Activated T-cell treated with anti-CD3 and anti-CD28 coated beads, Interleukin-2, amount 50 U/mL, for 72 hours (primary cell): ENCODE measurements around the gene SLC35E2B. TPM values are rescaled to one million over a fixed set of nuclear protein-coding genes. Genes with fewer than 3 reads are reported as not detected.
A peak's percentile ranks its signal among the peaks of the same experiment; 100 is the strongest.
"Not testable (repeated sequence)": the region's sequence is repeated elsewhere in the genome, so short reads cannot be mapped to it uniquely, and the experiment has no call there.

Experiments
- ATAC-seq, 2 donors: fragments of 150-1000 bp; cut with Tn5 transposase; replicated peaks in 1 of 2; 2 replicates each; pipeline ENCODE4 v1.10.0; 2021; ENCODE audit warnings: moderate library complexity in 2 of 2, mild to moderate bottlenecking in 1 of 2
- DNase-seq, 2 donors: peaks; one replicate each; pipeline ENCODE4 v3.0.0; 2021 to 2022; ENCODE audit warnings: mixed read lengths in 1 of 2
- H3K27ac Mint-ChIP-seq: one replicate; pipeline ENCODE4 v1.8.0; 2022; ENCODE audit warnings: mild to moderate bottlenecking, moderate library complexity, mixed read lengths
- H3K27me3 Mint-ChIP-seq: one replicate; pipeline ENCODE4 v1.8.0; 2022; ENCODE audit warnings: low read depth, mixed read lengths
- H3K36me3 Mint-ChIP-seq, 2 donors: one replicate each; pipeline ENCODE4 v1.8.0; 2022; ENCODE audit warnings: mixed read lengths in 2 of 2, mild to moderate bottlenecking in 1 of 2; ENCODE audit not compliant: insufficient read depth in 2 of 2
- H3K4me1 Mint-ChIP-seq: one replicate; pipeline ENCODE4 v1.8.0; 2022; ENCODE audit warnings: low read depth, mixed read lengths
- H3K4me3 Mint-ChIP-seq, 2 donors: one replicate each; pipeline ENCODE4 v1.8.0; 2022; ENCODE audit warnings: mild to moderate bottlenecking in 2 of 2, mixed read lengths in 2 of 2, moderate library complexity in 2 of 2
- H3K9me3 Mint-ChIP-seq, 2 donors: one replicate each; pipeline ENCODE4 v1.8.0; 2022; ENCODE audit warnings: mixed read lengths in 2 of 2
- total RNA-seq, 2 donors: library from RNA; stranded (reverse); gene quantifications; one replicate each; pipeline ENCODE4 v1.2.3, GENCODE V29; 2022

The SLC35E2B gene
- total RNA-seq, 2 donors from 2014 or later, result 42.0 to 43.1 TPM

DNA sequence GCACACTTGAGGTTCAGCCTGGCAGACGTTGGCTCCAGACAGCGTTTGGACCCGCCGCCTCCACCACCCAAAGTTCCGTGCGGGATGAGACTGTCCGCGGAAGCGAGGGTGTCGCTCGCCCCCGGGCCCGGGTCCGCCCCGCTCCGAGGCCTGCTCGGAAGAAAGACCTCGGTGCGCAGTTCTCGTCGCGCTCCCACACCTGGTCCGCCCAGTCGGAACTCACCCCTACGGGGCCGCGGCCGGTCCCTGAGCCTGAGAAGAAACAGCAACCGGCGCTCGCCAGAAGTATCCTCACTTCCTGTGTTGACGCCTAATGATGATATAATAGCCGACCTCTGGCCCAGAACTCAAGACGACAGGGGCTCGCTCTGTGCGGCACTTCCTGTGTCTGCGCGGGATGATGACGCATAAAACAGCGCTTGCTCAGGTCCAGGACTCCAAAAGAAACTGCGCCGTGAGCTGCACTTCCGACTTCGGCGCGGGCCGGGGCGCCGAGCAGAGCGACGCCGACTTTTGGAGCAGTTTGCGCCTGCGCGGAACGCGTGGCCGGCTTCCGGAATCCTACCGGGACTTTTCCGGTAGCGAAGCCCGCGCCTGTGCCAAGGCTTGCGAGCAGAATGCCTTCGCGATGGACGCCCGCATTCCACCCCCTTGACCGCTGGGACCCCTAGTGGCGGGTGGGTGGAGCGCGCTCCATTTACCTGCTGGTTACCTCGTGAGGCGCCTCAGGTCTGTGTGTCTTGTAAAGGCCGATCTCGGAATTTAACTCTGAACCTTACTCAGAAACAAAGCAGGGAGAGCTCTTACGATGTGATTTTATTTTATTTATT, 31.7 kb upstream of the SLC35E2B start, which contains the start of gene CDK11A:
CDK11A (minus strand) TSS at position 323 of the 830 bp plus-strand sequence. CDS start 1,539 bp downstream, outside the sequence.
- Mint-ChIP-seq H3K4me3 (peak within 1 kb of the TSS; percentile 90 to 91), H3K4me1 (peaks cover 12% of the 10 kb centered on the region), H3K27ac (peak within 1 kb of the TSS; percentile 89)
- ATAC-seq, result peak; percentile 98
- not testable (repeated sequence) for H3K36me3 Mint-ChIP-seq, H3K9me3 Mint-ChIP-seq, H3K27me3 Mint-ChIP-seq
- DNase-seq, result peak; percentile 86 to 98

DNA sequence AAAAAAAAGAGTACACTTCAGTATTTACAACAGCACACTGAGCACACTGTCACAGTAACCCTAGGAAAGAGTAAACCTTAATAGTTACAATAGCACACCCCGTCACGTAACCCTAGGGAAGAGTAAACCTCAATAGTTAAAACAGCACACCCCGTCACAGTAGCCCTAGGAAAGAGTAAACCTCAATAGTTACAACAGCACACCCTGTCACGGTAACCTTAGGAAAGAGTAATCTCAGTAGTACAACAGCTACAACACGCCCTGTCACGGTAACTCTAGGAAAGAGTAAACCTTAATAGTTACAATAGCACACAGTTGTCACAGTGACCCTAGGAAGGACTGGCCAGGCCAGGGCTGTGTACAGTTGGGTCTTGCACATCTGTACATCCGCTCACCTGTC, 28.6 kb upstream of the SLC35E2B start:
- Mint-ChIP-seq H3K27me3 (no peaks in the 10 kb centered on the region), H3K36me3 (peaks cover 2 to 20% of the 10 kb centered on the region in 2 donors), H3K4me1 (peaks cover 3% of the 10 kb centered on the region), H3K27ac (no peak overlapping the region), H3K4me3 (no peak overlapping the region), H3K9me3 (no peaks in the 10 kb centered on the region)
- ATAC-seq (no peak), DNase-seq (no peak)

DNA sequence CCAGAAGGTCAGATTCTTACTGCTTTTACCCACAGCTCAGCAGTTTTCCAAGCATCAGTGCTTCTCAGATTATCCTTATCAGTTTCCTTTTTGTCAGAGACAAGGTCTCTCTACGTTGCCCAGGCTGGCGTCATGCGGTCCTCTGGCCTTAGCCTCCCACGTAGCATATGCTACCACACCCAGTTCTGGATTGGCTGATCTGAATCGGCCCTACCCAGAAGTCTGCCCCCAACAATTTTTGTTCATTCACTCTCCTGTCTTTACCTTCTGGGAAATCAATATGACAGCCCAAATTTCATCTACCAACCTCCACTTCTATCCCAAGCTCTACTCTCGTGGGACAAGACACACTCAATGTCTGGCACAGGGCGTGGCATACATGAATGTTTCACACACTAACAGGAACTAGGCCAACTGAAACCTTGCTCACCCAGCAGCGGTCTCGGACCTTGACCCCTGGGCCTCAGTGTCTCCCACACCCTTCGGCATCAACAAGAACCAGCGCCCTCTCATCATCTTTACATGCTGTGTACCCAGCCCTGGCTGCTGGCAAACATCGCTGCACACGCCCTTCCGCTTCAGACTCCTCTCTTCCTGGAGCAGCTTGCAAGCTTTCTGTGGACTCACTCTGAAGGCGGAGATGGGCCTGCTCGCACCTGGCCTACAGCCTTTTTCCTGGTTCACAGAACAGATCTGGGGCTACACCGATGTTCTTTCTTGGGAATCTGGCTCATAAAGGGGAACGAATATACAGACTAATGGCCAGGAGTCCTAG, 22.7 kb upstream of the SLC35E2B start:
- H3K4me1 Mint-ChIP-seq, DNase-seq, ATAC-seq, H3K9me3 Mint-ChIP-seq, H3K4me3 Mint-ChIP-seq, H3K27me3 Mint-ChIP-seq, H3K27ac Mint-ChIP-seq: not testable (repeated sequence)
- H3K36me3 Mint-ChIP-seq, result peaks cover 5 to 22% of the 10 kb centered on the region in 2 donors

DNA sequence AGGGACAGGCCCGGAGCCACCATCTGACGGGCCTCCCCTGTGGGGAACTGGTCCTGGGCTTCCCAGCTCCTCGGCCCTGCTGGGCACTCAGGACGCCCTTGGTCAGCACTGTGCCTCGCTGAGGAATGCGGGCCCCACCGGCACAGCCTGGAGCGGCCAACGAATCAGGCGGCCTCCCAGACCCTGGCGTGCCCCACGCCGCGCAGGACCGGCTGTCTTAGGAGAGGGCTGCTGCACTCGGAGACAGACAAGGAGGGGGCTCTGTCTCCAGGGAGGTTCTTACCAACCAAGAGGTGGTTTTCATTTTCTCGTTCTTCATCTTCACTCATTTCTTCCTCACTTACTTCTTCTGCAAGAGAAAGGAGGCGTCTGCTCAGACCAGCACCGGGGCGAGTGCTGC, 15.3 kb upstream of the SLC35E2B start:
- ATAC-seq, result not testable (repeated sequence)

DNA sequence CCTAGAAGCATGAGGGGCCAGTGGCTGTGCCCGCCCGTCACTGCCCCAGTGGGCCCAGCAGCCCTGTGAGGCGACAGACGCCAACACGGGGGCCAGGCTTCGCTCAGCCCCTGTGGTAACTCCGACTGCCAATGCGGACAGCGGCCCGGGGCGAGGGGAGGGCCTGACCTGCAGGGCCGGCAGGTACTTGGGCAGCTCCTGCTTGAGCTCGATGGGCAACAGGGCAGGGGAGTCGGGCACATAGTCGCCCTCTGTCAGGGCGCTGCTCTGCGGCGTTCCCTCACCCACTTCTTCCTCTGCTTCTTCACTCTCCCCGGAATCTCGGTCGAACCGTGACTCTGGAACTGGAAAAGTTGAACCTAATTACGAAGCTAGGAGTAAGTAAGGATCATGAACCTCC, 14.6 kb upstream of the SLC35E2B start:
- not testable (repeated sequence) for ATAC-seq, DNase-seq, H3K27ac Mint-ChIP-seq, H3K36me3 Mint-ChIP-seq, H3K4me3 Mint-ChIP-seq, H3K4me1 Mint-ChIP-seq, H3K9me3 Mint-ChIP-seq, H3K27me3 Mint-ChIP-seq

More for the DNA sequence above, 15.3 kb upstream of the SLC35E2B start:
- not testable (repeated sequence) for H3K27me3 Mint-ChIP-seq, H3K4me1 Mint-ChIP-seq, H3K36me3 Mint-ChIP-seq, H3K9me3 Mint-ChIP-seq, H3K4me3 Mint-ChIP-seq, H3K27ac Mint-ChIP-seq, DNase-seq

DNA sequence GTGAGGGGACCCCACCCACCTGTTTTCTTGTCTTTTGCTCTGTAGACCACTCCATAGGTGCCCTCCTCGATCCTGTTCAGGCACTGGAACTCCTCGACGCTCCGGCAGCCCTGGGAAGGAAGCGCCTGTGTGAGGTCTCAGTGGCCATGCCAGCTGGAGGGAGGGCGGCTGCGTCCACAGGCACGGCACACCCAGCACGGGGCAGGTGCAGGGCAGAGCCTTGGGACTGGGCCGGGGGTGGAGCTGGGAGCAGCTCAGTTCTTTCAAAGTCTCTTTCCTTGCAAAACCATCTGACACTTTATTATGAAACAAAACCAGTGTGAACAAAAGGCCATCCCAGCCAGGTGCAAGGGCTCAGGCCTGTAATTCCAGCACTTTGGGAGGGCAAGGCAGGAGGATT, 13.0 kb upstream of the SLC35E2B start:
- DNase-seq, ATAC-seq, H3K36me3 Mint-ChIP-seq, H3K27me3 Mint-ChIP-seq, H3K4me1 Mint-ChIP-seq, H3K9me3 Mint-ChIP-seq, H3K27ac Mint-ChIP-seq, H3K4me3 Mint-ChIP-seq: not testable (repeated sequence)

DNA sequence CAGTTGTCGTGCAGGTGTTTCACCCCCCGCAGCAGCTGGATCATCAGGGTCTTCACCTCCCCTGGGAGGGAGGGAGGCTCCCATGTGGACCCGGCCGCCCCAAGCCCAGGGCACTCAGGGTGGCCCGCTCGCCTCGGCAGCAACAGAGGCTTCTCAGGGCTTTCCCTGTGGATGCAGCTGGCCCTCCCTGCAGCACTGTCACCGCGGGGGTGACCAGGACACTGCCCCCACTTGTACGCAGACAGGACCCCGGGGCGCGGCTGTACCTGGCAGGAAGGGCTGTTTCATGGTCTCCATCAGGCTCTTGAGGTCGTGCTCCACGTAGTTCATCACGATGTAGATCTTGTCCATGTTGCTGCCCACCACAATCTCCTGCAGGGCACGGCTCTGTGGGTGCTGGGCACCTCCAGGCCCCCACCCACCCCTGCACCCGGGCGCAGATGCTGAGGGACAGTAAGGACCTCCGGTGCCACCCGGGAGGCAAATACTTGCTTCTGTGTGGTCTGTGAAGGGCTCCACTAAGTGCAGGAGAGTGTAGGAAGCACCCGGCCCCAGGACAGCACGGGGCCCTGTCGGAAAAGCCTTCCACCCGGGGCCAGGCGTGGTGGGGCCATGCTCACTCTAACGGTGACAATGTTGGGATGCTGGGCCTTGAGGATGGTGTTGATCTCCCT, 11.8 kb upstream of the SLC35E2B start:
- not testable (repeated sequence) for H3K27me3 Mint-ChIP-seq, H3K9me3 Mint-ChIP-seq, DNase-seq, H3K27ac Mint-ChIP-seq, H3K4me1 Mint-ChIP-seq, H3K4me3 Mint-ChIP-seq, ATAC-seq, H3K36me3 Mint-ChIP-seq

DNA sequence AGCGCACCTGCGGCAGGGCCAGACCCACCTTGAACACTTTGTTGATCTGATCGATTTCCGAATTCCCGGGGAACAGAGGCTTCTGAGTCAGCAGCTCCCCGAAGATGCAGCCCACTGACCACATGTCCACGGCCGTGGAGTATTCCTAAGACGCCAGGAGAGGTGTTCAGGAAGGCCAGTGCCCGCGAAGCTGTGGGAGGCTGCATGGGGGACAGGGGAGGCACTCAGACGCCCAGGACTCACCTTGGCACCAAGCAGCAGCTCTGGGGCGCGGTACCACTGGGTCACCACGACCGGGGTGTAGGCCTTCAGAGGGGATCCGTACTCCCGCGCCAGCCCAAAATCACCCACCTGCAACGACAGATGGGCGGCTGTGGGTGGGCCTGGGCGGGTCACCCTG, 11.2 kb upstream of the SLC35E2B start:
- H3K36me3 Mint-ChIP-seq, result peaks cover 0 to 2% of the 10 kb centered on the region in 2 donors
- DNase-seq, result no peak
- no peak overlapping the region for H3K27ac Mint-ChIP-seq

DNA sequence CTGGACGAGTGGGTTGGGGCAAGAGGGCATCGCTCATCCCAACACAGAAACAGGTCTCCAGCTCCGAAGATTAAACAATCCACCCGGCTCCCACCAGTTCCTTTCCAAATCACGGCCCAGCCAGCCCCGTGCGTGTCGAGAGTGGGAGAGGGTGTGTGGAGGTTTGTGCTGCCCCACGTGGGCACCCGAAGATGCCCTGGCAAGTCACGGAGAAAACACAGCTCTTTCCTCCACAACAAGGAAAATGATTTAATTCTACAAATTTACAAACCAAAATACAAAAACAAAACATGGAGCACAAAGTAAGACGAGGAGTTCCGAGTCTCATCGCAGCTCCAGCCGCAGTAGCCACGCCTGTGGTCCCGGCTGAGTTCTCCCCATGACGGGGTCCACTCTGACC, 9.9 kb upstream of the SLC35E2B start:
- not testable (repeated sequence) for DNase-seq, H3K36me3 Mint-ChIP-seq, H3K27ac Mint-ChIP-seq, H3K9me3 Mint-ChIP-seq, H3K4me1 Mint-ChIP-seq, ATAC-seq, H3K4me3 Mint-ChIP-seq, H3K27me3 Mint-ChIP-seq

More for the DNA sequence above, 11.2 kb upstream of the SLC35E2B start:
- ATAC-seq, result no peak
- no peaks in the 10 kb centered on the region for H3K9me3 Mint-ChIP-seq
- no peak overlapping the region for H3K4me3 Mint-ChIP-seq
- no peaks in the 10 kb centered on the region for H3K27me3 Mint-ChIP-seq
- H3K4me1 Mint-ChIP-seq, result no peaks in the 10 kb centered on the region

DNA sequence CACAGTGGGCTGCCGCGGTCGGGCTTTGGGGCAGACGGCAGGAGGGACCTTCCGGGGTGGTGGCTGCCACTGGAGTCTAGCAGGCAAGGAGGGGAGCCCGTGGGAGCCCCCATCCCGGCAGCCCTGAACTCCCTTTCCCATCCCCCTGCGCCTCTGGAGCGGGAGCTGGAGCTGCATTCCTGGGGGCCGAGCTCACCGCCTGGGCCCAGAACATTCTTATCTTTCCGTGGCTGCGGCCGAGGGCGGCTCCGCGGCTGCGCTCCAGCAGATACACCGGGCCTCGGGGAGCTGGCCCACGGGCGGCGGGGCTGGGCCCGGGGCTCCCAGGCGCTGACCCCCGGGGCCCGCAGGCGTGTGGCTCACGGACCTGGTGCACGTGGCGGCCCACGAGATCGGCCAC, 8.0 kb upstream of the SLC35E2B start:
- not testable (repeated sequence) for H3K27ac Mint-ChIP-seq, H3K9me3 Mint-ChIP-seq, ATAC-seq, H3K4me3 Mint-ChIP-seq, H3K27me3 Mint-ChIP-seq, H3K4me1 Mint-ChIP-seq, DNase-seq, H3K36me3 Mint-ChIP-seq

DNA sequence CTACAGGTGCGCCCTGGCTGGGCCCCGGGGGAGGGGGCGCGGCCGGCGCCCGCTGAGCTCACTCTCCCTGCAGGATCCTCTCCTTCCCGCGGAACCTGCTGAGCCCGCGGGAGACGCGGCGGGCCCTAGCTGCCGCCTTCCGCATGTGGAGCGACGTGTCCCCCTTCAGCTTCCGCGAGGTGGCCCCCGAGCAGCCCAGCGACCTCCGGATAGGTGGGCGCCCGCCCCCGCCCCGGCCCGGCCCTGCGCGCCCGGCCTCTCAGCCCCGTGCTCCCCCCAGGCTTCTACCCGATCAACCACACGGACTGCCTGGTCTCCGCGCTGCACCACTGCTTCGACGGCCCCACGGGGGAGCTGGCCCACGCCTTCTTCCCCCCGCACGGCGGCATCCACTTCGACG, 7.5 kb upstream of the SLC35E2B start:
- H3K27ac Mint-ChIP-seq, H3K27me3 Mint-ChIP-seq, H3K4me1 Mint-ChIP-seq, H3K4me3 Mint-ChIP-seq, H3K9me3 Mint-ChIP-seq, H3K36me3 Mint-ChIP-seq, DNase-seq: not testable (repeated sequence)
- peak; percentile 19 to 35 for ATAC-seq

DNA sequence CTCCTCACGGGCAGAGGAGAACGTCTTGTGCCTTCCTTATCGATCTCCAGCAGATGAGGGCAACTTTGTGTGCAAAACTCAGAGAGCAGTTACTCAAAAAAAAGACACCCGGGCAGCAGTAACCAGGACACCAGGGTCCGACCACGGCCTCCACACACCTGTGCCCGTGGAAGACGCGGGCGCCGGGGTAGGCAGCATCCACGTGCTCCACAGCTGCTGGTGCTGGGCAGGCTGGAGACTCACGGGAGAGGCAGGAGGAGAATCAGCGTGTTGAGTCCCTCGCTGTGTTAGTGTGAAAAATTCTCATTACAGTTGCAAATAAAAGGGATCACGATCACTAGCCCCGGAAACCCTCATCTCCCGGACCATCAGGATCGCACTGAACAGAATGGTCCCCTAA, 6.5 kb upstream of the SLC35E2B start:
- DNase-seq, H3K4me3 Mint-ChIP-seq, H3K9me3 Mint-ChIP-seq, H3K27ac Mint-ChIP-seq, ATAC-seq, H3K27me3 Mint-ChIP-seq, H3K36me3 Mint-ChIP-seq, H3K4me1 Mint-ChIP-seq: not testable (repeated sequence)
